ENCODE results near the gene TNN. TPM values are rescaled to one million over a fixed set of nuclear protein-coding genes. Genes with fewer than 3 reads are reported as not detected.
"Not testable (repeated sequence)": the region's sequence is repeated elsewhere in the genome, so short reads cannot be mapped to it uniquely, and the experiment has no call there.

The TNN gene
- total RNA-seq, 1 donor from 2014 or later = 0.11 TPM

DNA sequence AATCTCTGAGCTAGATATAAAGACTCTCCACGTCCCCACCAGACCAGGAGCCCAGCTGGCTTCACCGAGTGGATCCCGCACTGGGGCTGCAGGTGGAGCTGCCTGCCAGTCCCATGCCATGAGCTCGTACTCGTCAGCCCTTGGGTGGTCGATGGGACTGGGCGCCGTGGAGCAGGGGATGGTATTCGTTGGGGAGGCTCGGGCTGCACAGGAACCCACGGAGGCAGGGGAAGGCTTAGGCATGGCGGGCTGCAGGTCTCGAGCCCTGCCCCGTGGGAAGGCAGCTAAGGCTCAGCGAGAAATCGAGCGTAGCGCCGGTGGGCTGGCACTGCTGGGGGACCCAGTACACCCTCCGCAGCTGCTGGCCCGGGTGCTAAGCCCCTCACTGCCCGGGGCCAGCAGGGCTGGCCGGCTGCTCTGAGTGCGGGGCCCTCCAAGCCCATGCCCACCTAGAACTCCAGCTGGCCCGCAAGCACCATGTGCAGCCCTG is 40.7 kb downstream of the TNN start:
- H3K27ac ChIP-seq; DNase-seq (ENCODE audit: low spot score in 2 of 2); H3K27me3 ChIP-seq; intact Hi-C loops (cut with DNase I); H3K4me3 ChIP-seq; H3K9me3 ChIP-seq; H3K4me1 ChIP-seq; H3K36me3 ChIP-seq: not testable (repeated sequence)

DNA sequence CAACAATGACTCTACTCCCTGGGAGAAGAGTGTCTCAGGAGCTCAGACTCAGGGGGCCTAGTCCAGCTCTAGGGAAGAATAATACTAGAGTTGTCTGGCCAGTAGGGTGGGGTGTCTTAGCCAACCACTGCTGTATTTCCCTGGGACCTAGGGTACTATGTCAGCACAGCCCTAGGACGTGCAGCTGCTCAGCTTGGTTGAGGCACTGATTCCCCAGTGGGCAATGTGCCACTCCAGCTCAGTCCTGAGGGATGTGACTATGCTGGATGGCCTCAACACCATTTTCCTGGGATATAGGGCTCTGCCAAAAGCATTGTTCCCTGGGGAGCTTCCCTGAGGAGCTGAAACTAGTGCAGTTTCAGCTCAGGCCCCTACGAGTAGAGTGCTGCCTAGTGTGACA is 47.4 kb downstream of the TNN start:
- no peaks in the 10 kb centered on the region for H3K27me3 ChIP-seq
- H3K9me3 ChIP-seq = peaks cover 0 to 12% of the 10 kb centered on the region in 2 donors
- intact Hi-C loops (cut with DNase I) = no loop called here
- TF ChIP-seq, protein P1, sequence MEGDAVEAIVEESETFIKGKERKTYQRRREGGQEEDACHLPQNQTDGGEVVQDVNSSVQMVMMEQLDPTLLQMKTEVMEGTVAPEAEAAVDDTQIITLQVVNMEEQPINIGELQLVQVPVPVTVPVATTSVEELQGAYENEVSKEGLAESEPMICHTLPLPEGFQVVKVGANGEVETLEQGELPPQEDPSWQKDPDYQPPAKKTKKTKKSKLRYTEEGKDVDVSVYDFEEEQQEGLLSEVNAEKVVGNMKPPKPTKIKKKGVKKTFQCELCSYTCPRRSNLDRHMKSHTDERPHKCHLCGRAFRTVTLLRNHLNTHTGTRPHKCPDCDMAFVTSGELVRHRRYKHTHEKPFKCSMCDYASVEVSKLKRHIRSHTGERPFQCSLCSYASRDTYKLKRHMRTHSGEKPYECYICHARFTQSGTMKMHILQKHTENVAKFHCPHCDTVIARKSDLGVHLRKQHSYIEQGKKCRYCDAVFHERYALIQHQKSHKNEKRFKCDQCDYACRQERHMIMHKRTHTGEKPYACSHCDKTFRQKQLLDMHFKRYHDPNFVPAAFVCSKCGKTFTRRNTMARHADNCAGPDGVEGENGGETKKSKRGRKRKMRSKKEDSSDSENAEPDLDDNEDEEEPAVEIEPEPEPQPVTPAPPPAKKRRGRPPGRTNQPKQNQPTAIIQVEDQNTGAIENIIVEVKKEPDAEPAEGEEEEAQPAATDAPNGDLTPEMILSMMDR (IDR thresholded peaks at IDR 0.05) = no peak
- no peak for DNase-seq (ENCODE audit: low spot score in 2 of 2)
- H3K36me3 ChIP-seq = no peaks in the 10 kb centered on the region
- no peaks in the 10 kb centered on the region for H3K4me1 ChIP-seq
- H3K27ac ChIP-seq = no peak overlapping the region
- H3K4me3 ChIP-seq = no peak overlapping the region

DNA sequence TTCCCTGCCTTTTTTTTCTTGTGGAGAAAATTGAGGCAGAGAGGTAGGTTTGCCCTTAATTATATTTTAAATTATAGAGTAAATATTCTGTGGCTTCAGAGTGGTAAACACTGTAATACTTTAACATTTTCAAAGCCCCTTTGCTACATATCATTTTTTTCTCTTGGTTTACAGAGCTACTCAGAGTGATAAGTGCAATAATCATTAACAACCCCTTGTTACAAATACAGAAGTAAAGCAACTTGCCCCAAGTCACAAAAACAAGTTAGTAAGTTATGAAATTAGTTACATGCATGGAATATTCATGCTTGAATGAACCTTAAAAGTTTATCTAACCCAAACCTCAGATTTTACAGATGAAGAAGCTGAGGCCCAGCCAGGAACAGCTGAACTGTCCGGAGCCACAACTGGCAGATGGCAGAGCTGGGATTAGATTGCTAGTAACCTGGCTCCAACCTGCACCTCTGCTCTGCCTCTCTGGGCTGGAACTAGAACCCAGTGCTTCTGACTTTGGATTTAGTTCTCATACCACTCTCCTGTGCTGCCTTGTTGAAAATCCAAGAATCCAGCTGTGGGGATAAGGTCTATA is 48.7 kb downstream of the TNN start:
- H3K9me3 ChIP-seq = peaks cover 0 to 12% of the 10 kb centered on the region in 2 donors

DNA sequence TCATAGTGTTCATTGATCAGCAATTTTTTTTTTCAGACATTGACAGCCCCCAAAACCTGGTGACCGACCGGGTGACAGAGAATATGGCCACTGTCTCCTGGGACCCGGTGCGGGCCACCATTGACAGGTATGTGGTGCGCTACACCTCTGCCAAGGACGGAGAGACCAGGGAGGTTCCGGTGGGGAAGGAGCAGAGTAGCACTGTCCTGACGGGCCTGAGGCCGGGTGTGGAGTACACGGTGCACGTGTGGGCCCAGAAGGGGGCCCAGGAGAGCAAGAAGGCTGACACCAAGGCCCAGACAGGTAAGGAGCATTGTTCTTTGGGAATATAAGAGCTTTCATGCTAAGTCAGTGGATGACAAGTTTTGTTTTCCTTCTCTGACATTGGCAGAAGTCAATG is 49.3 kb downstream of the TNN start:
- no peaks in the 10 kb centered on the region for H3K4me1 ChIP-seq
- H3K4me3 ChIP-seq = no peak overlapping the region
- peaks cover 0 to 12% of the 10 kb centered on the region in 2 donors for H3K9me3 ChIP-seq
- intact Hi-C loops (cut with DNase I) = no loop called here
- DNase-seq (ENCODE audit: low spot score in 2 of 2) = no peak
- TF ChIP-seq, protein P1 (IDR thresholded peaks at IDR 0.05) = no peak
- no peaks in the 10 kb centered on the region for H3K36me3 ChIP-seq
- no peaks in the 10 kb centered on the region for H3K27me3 ChIP-seq
- no peak overlapping the region for H3K27ac ChIP-seq

More for the DNA sequence above, 48.7 kb downstream of the TNN start:
- DNase-seq (ENCODE audit: low spot score in 2 of 2) = no peak
- no peak overlapping the region for H3K27ac ChIP-seq
- intact Hi-C loops (cut with DNase I) = no loop called here
- H3K36me3 ChIP-seq = no peaks in the 10 kb centered on the region
- no peak overlapping the region for H3K4me3 ChIP-seq
- TF ChIP-seq, protein P1 (IDR thresholded peaks at IDR 0.05) = no peak
- H3K27me3 ChIP-seq = no peaks in the 10 kb centered on the region
- no peaks in the 10 kb centered on the region for H3K4me1 ChIP-seq

DNA sequence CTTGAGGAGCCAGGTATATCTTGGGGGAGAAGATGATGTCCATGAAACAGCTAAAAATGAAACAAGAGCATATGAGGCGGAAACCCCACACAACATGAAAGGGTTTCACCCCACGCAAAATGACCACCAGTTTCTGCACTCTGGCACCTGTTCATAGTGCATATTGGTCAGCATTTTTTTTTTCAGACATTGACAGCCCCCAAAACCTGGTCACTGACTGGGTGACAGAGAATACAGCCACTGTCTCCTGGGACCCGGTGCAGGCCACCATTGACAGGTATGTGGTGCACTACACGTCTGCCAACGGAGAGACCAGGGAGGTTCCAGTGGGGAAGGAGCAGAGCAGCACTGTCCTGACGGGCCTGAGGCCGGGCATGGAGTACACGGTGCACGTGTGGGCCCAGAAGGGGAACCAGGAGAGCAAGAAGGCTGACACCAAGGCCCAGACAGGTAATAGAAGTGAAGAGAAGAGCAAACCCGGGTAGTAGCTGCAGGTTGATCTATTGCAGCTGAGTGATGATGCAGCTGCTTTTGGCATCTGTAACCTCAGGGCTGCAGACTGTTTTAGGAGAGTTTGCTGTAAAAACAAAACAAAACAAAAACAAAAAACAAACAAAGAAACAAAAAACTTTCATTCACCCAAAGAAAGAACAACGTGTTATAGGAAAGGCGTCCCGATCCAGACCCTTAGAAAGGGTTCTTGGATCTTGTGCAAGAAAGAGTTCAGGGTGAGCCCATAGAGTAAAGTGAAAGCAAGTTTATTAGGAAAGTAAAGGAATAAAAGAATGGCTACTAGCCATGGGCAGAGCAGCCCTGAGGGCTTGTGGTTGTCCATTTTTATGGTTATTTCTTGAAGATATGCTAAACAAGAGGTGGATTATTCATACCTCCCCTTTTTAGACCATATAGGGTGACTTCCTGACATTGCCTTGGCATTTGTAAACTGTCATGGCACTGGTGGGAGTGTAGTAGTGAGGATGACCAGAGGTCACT is 51.0 kb downstream of the TNN start:
- TF ChIP-seq, protein P1 (IDR thresholded peaks at IDR 0.05) = no peak
- intact Hi-C loops (cut with DNase I) = no loop called here
- Histone ChIP-seq H3K4me3 (no peak overlapping the region), H3K9me3 (peaks cover 0 to 5% of the 10 kb centered on the region in 2 donors), H3K36me3 (no peaks in the 10 kb centered on the region), H3K27ac (no peak overlapping the region), H3K4me1 (no peaks in the 10 kb centered on the region), H3K27me3 (no peaks in the 10 kb centered on the region)
- DNase-seq (ENCODE audit: low spot score in 2 of 2) = no peak

DNA sequence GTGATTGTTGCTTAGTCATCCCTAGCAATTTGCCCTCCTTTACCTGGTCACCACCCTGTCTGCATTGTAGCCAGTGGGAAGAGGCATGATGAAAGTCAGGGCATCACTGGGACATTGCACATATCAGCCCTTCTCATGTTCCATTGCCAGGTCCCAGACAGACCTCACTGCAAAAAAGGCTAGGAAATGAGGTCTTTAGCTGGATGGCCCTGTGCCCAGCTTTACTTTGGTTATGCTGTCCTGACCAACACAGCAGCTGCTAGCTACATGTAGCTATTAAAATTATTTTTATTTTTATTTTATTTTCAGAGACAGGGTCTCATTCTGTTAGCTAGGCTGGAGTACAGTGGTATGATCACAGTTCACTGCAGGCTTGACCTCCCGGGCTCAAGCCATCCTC is 52.9 kb downstream of the TNN start:
- intact Hi-C loops (cut with DNase I) = loop anchor here (10.0 kb wide), 1 partner anchor 346 kb away; no protein-coding TSS in a partner anchor
- no peaks in the 10 kb centered on the region for H3K4me1 ChIP-seq
- no peak overlapping the region for H3K27ac ChIP-seq
- no peak overlapping the region for H3K4me3 ChIP-seq
- no peaks in the 10 kb centered on the region for H3K27me3 ChIP-seq
- no peak for DNase-seq (ENCODE audit: low spot score in 2 of 2)
- no peaks in the 10 kb centered on the region for H3K9me3 ChIP-seq
- no peaks in the 10 kb centered on the region for H3K36me3 ChIP-seq
- TF ChIP-seq, protein P1 (IDR thresholded peaks at IDR 0.05) = no peak
